AG04450 (cell line): ENCODE results near the gene ORC5. TPM values are rescaled to one million over a fixed set of nuclear protein-coding genes. Genes with fewer than 3 reads are reported as not detected.

Experiments
- CTCF ChIA-PET: fragments of 300-600, 350-600 bp; formaldehyde crosslinking; extraction: SDS; loops from one replicate; lab custom pipeline; 2022; ENCODE audit warnings: antibody characterized with exemption, inconsistent platforms; lab: Charles Lee
- POLR2A ChIA-PET: fragments of 350-600 bp; formaldehyde crosslinking; extraction: SDS; loops from one replicate; lab custom pipeline; 2021; ENCODE audit warnings: antibody characterized with exemption, inconsistent platforms; lab: Yijun Ruan, JAX
- DNase-seq: peaks from one replicate; pipeline ENCODE4 v3.0.0-alpha.2; 2011; ENCODE audit warnings: low read depth, low spot score
- H3K27ac ChIP-seq: one replicate; pipeline ENCODE4 v1.5.1; 2012; ENCODE audit warnings: low read depth, low read length, control low read depth
- H3K27me3 ChIP-seq: one replicate; pipeline ENCODE4 v1.6.0; 2012; ENCODE audit warnings: low read length; ENCODE audit not compliant: control insufficient read depth, insufficient read depth
- H3K4me3 ChIP-seq: 2 replicates; pipeline ENCODE4 v1.5.1; 2011; ENCODE audit warnings: mild to moderate bottlenecking, low read depth, low read length, control low read depth
- H3K9me3 ChIP-seq: 2 replicates; pipeline ENCODE4 v1.5.1; 2012; ENCODE audit warnings: low read length; ENCODE audit not compliant: control insufficient read depth, insufficient read depth
- polyA plus RNA-seq: library from polyadenylated mRNA; depleted of rRNA; stranded (reverse); fragments of >200 nt; gene quantifications from 2 replicates; pipeline ENCODE4 v1.2.3, GENCODE V29; 2011
- TF ChIP-seq, protein P1 (sequence below): IDR thresholded peaks from 2 replicates; pipeline ENCODE4 v1.5.1; 2011; ENCODE audit warnings: low read depth, low read length, control low read depth, inconsistent platforms

ORC5 gene
- polyA plus RNA-seq, 1 experiment: 8.5 TPM

DNA sequence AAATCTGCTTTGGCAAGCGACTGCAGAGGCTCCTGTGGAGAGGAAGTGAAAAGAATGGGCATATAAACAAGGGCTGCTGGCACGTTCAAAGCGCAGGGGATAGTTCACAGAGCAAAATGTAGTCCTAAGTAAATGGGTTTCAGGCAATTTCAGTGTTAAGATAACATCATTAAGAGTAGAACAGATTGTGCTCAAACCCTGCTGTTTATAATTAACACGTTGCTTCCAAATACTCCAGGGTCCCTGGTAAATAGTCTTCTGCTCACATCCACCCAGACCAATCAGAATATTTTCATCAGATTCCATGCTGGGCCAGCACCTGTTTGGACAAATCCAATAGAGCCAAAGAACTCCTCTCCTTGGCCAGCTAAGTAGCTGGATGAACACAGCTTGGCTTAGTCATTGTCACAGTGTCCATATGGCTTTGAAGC is 81.4 kb downstream of the ORC5 start:
- Histone ChIP-seq H3K9me3 (no peaks in the 10 kb centered on the region), H3K27me3 (no peaks in the 10 kb centered on the region), H3K4me3 (no peak overlapping the region), H3K27ac (no peak overlapping the region)
- no peak for DNase-seq
- TF ChIP-seq, protein P1, sequence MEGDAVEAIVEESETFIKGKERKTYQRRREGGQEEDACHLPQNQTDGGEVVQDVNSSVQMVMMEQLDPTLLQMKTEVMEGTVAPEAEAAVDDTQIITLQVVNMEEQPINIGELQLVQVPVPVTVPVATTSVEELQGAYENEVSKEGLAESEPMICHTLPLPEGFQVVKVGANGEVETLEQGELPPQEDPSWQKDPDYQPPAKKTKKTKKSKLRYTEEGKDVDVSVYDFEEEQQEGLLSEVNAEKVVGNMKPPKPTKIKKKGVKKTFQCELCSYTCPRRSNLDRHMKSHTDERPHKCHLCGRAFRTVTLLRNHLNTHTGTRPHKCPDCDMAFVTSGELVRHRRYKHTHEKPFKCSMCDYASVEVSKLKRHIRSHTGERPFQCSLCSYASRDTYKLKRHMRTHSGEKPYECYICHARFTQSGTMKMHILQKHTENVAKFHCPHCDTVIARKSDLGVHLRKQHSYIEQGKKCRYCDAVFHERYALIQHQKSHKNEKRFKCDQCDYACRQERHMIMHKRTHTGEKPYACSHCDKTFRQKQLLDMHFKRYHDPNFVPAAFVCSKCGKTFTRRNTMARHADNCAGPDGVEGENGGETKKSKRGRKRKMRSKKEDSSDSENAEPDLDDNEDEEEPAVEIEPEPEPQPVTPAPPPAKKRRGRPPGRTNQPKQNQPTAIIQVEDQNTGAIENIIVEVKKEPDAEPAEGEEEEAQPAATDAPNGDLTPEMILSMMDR: no peak
- ChIA-PET CTCF (interaction anchor here (0.9 to 1.1 kb wide), 2 partner anchors 12 to 105 kb away, joined by 3 read pairs; no protein-coding TSS in a partner anchor), POLR2A (no interaction called here)

GRCh38 chr7:104124893-104125477 is 82.8 kb downstream of the ORC5 start:
- POLR2A ChIA-PET: no interaction called here
- Histone ChIP-seq H3K27ac (no peak overlapping the region), H3K9me3 (no peaks in the 10 kb centered on the region), H3K4me3 (no peak overlapping the region), H3K27me3 (no peaks in the 10 kb centered on the region)
- CTCF ChIA-PET: no interaction called here
- TF ChIP-seq, protein P1: no peak
- no peak for DNase-seq

GRCh38 chr7:104124469-104124868 is 83.3 kb downstream of the ORC5 start:
- Histone ChIP-seq H3K27me3 (no peaks in the 10 kb centered on the region), H3K27ac (no peak overlapping the region), H3K9me3 (no peaks in the 10 kb centered on the region), H3K4me3 (no peak overlapping the region)
- CTCF ChIA-PET: no interaction called here
- DNase-seq: no peak
- POLR2A ChIA-PET: no interaction called here
- TF ChIP-seq, protein P1: no peak

- POLR2A ChIA-PET: no interaction called here
- H3K4me3 ChIP-seq: no peak overlapping the region
- H3K27me3 ChIP-seq: no peaks in the 10 kb centered on the region
- CTCF ChIA-PET: no interaction called here
- H3K9me3 ChIP-seq: no peaks in the 10 kb centered on the region
- TF ChIP-seq, protein P1: no peak
- no peak overlapping the region for H3K27ac ChIP-seq
- DNase-seq: no peak
Observed at GRCh38 chr7:104123786-104124185, 84.0 kb downstream of the ORC5 start.

- CTCF ChIA-PET: no interaction called here
- no peak overlapping the region for H3K4me3 ChIP-seq
- DNase-seq: no peak
Observed at GRCh38 chr7:104113788-104114187, 94.0 kb downstream of the ORC5 start.

More at GRCh38 chr7:104113788-104114187, 94.0 kb downstream of the ORC5 start:
- TF ChIP-seq, protein P1: no peak
- Histone ChIP-seq H3K27ac (no peak overlapping the region), H3K9me3 (no peaks in the 10 kb centered on the region), H3K27me3 (peaks cover 2% of the 10 kb centered on the region)
- POLR2A ChIA-PET: no interaction called here
